Nephron (organoid): ENCODE data around the gene GAB4.
"Not testable (repeated sequence)": the region's sequence is repeated elsewhere in the genome, so short reads cannot be mapped to it uniquely, and the experiment has no call there.

ENCODE experiments used
- H3K27ac Mint-ChIP-seq, 3 experiments: 2 replicates each; pipeline ENCODE4 v1.8.0; 2020; ENCODE audit warnings: mixed read lengths in 3 of 3, mild to moderate bottlenecking in 2 of 3, moderate library complexity in 1 of 3
- H3K27me3 Mint-ChIP-seq: 2 replicates; pipeline ENCODE4 v1.8.0; 2021; ENCODE audit warnings: low read depth, mild to moderate bottlenecking, moderate library complexity, mixed read lengths
- H3K36me3 Mint-ChIP-seq: 2 replicates; pipeline ENCODE4 v1.8.0; 2020; ENCODE audit warnings: low read depth, mixed read lengths
- H3K4me1 Mint-ChIP-seq: 2 replicates; pipeline ENCODE4 v1.8.0; 2020; ENCODE audit warnings: mixed read lengths
- H3K4me3 Mint-ChIP-seq, 3 experiments: 2 replicates each; pipeline ENCODE4 v1.8.0; 2020; ENCODE audit warnings: mild to moderate bottlenecking in 3 of 3, mixed read lengths in 3 of 3, moderate library complexity in 2 of 3
- H3K9me3 Mint-ChIP-seq: 2 replicates; pipeline ENCODE4 v1.8.0; 2020; ENCODE audit warnings: mixed read lengths
- TF ChIP-seq, protein P1 (sequence below), 3 experiments: fragments of 200-600 bp; sonication (generic); IDR thresholded peaks; one replicate each; pipeline ENCODE4 v1.5.0; 2021; ENCODE audit warnings: antibody characterized with exemption in 3 of 3; ENCODE audit not compliant: unreplicated experiment in 3 of 3

Gene GAB4

DNA sequence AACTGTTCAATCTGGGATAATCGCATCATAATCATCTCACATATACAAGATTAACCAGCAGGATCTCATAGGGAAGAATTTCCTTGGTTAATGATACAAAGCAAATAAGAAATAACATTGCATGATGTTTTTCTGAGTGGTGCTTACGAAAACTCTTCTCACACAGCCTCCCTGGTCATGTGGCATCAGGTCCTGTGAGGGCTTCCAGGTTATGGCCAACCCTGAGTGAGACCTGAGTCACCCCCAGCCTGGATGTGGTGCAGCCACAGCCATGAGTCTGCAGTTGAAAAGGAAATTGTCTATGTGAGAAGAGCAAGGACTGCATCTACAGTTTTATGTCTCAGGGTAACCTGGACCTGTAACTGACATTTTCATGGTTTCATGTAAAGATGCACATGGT, 92.3 kb downstream of the GAB4 start:
- Mint-ChIP-seq H3K27me3 (peaks cover 11% of the 10 kb centered on the region), H3K36me3 (no peaks in the 10 kb centered on the region), H3K27ac (no peak overlapping the region)

DNA sequence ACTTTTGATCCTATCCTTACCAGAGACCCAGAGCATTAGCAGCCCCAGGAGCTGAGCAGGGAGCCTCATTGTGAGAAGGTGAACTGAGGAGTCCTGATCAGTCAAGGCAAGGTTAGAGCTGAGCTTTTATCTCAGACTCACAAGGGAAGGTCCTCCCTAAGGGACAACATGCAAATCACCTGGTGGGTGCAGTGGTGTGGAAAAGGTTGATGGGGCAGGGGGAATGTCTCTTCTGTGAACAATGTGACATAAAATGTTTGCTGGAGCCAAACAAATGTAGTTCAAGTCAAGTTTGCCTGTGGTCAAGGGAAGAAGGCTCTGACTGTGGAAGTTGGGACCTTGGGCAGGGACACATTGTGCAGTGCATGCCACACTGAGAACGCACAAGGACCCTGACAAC, 93.1 kb downstream of the GAB4 start:
- H3K4me3 Mint-ChIP-seq, H3K27ac Mint-ChIP-seq, H3K36me3 Mint-ChIP-seq, H3K9me3 Mint-ChIP-seq, H3K4me1 Mint-ChIP-seq: not testable (repeated sequence)
- H3K27me3 Mint-ChIP-seq = peaks cover 11% of the 10 kb centered on the region

More for the DNA sequence above, 92.3 kb downstream of the GAB4 start:
- peaks cover 5% of the 10 kb centered on the region for H3K9me3 Mint-ChIP-seq
- no peaks in the 10 kb centered on the region for H3K4me1 Mint-ChIP-seq
- TF ChIP-seq, protein P1, sequence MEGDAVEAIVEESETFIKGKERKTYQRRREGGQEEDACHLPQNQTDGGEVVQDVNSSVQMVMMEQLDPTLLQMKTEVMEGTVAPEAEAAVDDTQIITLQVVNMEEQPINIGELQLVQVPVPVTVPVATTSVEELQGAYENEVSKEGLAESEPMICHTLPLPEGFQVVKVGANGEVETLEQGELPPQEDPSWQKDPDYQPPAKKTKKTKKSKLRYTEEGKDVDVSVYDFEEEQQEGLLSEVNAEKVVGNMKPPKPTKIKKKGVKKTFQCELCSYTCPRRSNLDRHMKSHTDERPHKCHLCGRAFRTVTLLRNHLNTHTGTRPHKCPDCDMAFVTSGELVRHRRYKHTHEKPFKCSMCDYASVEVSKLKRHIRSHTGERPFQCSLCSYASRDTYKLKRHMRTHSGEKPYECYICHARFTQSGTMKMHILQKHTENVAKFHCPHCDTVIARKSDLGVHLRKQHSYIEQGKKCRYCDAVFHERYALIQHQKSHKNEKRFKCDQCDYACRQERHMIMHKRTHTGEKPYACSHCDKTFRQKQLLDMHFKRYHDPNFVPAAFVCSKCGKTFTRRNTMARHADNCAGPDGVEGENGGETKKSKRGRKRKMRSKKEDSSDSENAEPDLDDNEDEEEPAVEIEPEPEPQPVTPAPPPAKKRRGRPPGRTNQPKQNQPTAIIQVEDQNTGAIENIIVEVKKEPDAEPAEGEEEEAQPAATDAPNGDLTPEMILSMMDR (IDR thresholded peaks at IDR 0.05; ENCODE audit: unreplicated experiment in 3 of 3) = no peak
- no peak overlapping the region for H3K4me3 Mint-ChIP-seq

DNA sequence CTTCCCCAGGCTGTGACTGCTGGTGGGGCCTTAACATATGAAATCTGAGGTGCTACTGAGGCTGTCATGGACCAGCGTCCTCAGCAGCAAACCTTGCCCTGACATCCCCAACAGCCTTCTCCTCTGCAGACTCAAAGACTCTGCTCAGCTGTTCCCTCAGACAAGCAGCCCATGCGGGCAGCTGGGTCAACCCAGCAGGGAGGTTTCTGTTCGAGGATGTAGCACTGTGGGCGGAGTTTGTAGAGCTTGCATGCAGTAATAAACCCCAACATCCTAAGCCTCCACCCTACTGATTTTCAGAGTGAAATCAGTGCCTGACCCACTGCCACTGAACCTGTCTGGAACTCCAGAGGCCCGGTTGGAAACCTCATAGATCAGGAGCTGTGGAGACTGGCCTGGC, 94.0 kb downstream of the GAB4 start:
- H3K4me3 Mint-ChIP-seq = no peak overlapping the region
- no peaks in the 10 kb centered on the region for H3K36me3 Mint-ChIP-seq
- peaks cover 5% of the 10 kb centered on the region for H3K9me3 Mint-ChIP-seq
- TF ChIP-seq, protein P1 (IDR thresholded peaks at IDR 0.05; ENCODE audit: unreplicated experiment in 3 of 3) = no peak
- H3K4me1 Mint-ChIP-seq = no peaks in the 10 kb centered on the region
- H3K27ac Mint-ChIP-seq = no peak overlapping the region
- H3K27me3 Mint-ChIP-seq = peaks cover 11% of the 10 kb centered on the region

DNA sequence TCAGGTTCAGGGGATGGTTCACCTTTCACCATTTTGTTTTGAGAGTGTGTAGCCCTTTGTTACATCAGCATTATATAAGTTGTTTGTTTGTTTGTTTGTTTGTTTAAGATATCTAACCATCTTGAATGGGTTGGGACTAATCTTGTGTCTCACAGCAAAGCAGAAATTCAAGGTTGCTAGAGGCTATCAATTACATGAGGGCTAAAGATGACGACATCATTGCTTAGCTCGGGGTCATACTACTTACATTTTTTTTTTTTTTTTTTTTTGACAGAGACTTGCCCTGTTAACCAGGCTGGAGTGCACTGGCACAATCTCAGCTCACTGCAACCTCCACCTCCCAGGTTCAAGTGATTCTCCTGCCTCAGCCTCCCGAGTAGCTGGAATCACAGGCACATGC, 95.7 kb downstream of the GAB4 start:
- TF ChIP-seq, protein P1 (IDR thresholded peaks at IDR 0.05; ENCODE audit: unreplicated experiment in 3 of 3) = no peak

More for the DNA sequence above, 95.7 kb downstream of the GAB4 start:
- peaks cover 6% of the 10 kb centered on the region for H3K27me3 Mint-ChIP-seq
- H3K4me3 Mint-ChIP-seq = no peak overlapping the region
- no peak overlapping the region for H3K27ac Mint-ChIP-seq
- peaks cover 3% of the 10 kb centered on the region for H3K9me3 Mint-ChIP-seq
- H3K4me1 Mint-ChIP-seq = no peaks in the 10 kb centered on the region
- H3K36me3 Mint-ChIP-seq = no peaks in the 10 kb centered on the region
